NK-92 treated with Interleukin-12 subunit alpha and Interleukin-12 subunit beta, amount 100 ng/mL, for 24 hours (cell line): ENCODE results near the gene ITGA3.
"Not testable (repeated sequence)": the region's sequence is repeated elsewhere in the genome, so short reads cannot be mapped to it uniquely, and the experiment has no call there.

Experiments
- DNase-seq: peaks from one replicate; lab custom pipeline; 2025; lab: John Stamatoyannopoulos, UW

Gene ITGA3

GRCh38 chr17:50035421-50035879 is 20.5 kb upstream of the ITGA3 start:
- no peak for DNase-seq

- no peak for DNase-seq
These were observed 20.0 kb upstream of the ITGA3 start for GRCh38 chr17:50035945-50036344.

GRCh38 chr17:50036455-50037261 is 19.3 kb upstream of the ITGA3 start:
- DNase-seq, result no peak

GRCh38 chr17:50037321-50038107 is 18.4 kb upstream of the ITGA3 start:
- DNase-seq, result no peak

GRCh38 chr17:50039058-50039457 is 16.9 kb upstream of the ITGA3 start:
- no peak for DNase-seq

- DNase-seq, result not testable (repeated sequence)
These were observed 15.4 kb upstream of the ITGA3 start for GRCh38 chr17:50040496-50040895.

GRCh38 chr17:50042211-50042610 is 13.7 kb upstream of the ITGA3 start:
- DNase-seq, result no peak

- DNase-seq, result no peak
These were observed 12.4 kb upstream of the ITGA3 start for GRCh38 chr17:50043290-50044148.

- no peak for DNase-seq
These were observed 11.4 kb upstream of the ITGA3 start for GRCh38 chr17:50044483-50044882.

GRCh38 chr17:50045154-50045553 is 10.8 kb upstream of the ITGA3 start:
- DNase-seq, result no peak

GRCh38 chr17:50046179-50046578 is 9.7 kb upstream of the ITGA3 start:
- no peak for DNase-seq

- DNase-seq, result no peak
These were observed 9.2 kb upstream of the ITGA3 start for GRCh38 chr17:50046667-50047066.

- DNase-seq, result no peak
These were observed 8.8 kb upstream of the ITGA3 start for GRCh38 chr17:50047083-50047482.

GRCh38 chr17:50047488-50048126 is 8.3 kb upstream of the ITGA3 start:
- peak; percentile 70 for DNase-seq

GRCh38 chr17:50048146-50048720 is 7.7 kb upstream of the ITGA3 start:
- DNase-seq, result no peak

GRCh38 chr17:50048988-50049387 is 6.9 kb upstream of the ITGA3 start:
- no peak for DNase-seq

- no peak for DNase-seq
These were observed 6.3 kb upstream of the ITGA3 start for GRCh38 chr17:50049636-50050035.

- DNase-seq, result no peak
These were observed 5.4 kb upstream of the ITGA3 start for GRCh38 chr17:50050431-50051032.

- peak; percentile 89 for DNase-seq
These were observed 4.8 kb upstream of the ITGA3 start for GRCh38 chr17:50051082-50051576.

- no peak for DNase-seq
These were observed 4.3 kb upstream of the ITGA3 start for GRCh38 chr17:50051606-50052005.
